Fibroblast of pulmonary artery (primary cell): ENCODE measurements around the gene CHRNA4.
"Not testable (repeated sequence)": the region's sequence is repeated elsewhere in the genome, so short reads cannot be mapped to it uniquely, and the experiment has no call there.

Experiments
- DNase-seq: peaks from one replicate; pipeline ENCODE4 v3.0.0-alpha.2; 2010; ENCODE audit warnings: low read depth
- H3K4me3 ChIP-seq: replicated peaks from 2 replicates; pipeline ENCODE4 v1.5.1; 2011; ENCODE audit warnings: low read depth, mild to moderate bottlenecking, control low read depth, low read length, moderate library complexity
- TF ChIP-seq, protein P1 (sequence below): IDR thresholded peaks from 2 replicates; pipeline ENCODE4 v1.5.1; 2011; ENCODE audit warnings: mild to moderate bottlenecking, control low read depth, low read length, inconsistent platforms; ENCODE audit errors: missing control alignments

CHRNA4 gene

DNA sequence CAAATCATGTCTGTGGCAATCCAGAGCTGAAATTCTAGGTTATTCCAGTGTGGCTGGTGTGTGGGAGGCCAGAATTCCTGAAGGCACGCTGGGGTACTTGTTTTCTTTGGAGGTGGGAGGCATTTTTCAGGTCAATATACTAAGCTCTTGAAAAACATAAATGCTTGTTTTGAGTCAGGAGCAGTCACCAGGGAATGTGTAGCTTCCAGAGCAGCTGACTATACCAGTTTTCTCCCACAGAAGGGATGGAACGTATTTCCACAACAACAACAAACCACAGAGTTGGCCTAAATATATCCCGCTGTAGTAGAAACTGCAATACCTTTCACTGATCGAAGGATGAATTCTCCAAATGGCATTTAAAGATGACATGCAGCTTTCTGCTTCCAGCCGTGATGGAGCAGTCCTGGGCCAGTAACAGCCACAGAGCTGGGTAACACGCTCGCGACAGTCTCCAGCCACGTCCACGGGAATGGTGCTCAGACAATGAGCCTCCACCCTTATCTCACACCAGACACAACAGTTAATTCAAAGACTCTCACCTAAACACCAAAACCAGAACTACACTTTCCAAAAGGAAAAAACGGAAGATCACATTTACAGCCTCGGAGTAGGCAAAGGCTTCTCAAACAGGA lies 23.2 kb downstream of the CHRNA4 start:
- TF ChIP-seq, protein P1, sequence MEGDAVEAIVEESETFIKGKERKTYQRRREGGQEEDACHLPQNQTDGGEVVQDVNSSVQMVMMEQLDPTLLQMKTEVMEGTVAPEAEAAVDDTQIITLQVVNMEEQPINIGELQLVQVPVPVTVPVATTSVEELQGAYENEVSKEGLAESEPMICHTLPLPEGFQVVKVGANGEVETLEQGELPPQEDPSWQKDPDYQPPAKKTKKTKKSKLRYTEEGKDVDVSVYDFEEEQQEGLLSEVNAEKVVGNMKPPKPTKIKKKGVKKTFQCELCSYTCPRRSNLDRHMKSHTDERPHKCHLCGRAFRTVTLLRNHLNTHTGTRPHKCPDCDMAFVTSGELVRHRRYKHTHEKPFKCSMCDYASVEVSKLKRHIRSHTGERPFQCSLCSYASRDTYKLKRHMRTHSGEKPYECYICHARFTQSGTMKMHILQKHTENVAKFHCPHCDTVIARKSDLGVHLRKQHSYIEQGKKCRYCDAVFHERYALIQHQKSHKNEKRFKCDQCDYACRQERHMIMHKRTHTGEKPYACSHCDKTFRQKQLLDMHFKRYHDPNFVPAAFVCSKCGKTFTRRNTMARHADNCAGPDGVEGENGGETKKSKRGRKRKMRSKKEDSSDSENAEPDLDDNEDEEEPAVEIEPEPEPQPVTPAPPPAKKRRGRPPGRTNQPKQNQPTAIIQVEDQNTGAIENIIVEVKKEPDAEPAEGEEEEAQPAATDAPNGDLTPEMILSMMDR, result no peak
- no peak overlapping the region for H3K4me3 ChIP-seq
- DNase-seq, result peak; percentile 14

DNA sequence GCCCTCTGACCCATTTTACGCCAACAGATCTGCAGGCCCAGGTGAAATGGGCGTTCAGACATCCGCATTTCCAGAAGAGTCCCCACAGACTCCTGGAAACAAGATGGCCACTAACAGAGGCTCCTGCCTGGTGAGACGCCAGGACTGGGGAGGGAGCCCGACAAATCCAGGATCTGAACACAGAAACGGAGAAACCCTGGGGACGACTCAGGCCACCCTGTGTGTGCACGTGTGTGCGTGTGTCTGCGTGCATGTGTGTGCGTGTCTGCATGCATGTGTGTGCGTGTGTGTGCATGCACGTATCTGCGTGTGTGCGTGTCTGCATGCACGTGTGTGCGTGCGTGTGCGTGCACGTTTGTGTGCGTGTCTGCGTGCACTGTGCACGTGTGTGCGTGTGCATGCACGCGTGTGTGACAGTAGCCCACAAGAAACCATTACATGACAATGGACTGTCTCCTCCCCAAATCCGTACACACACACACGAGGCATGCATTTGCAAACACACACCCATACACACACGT lies 24.9 kb downstream of the CHRNA4 start:
- TF ChIP-seq, protein P1, result no peak
- DNase-seq, result no peak
- no peak overlapping the region for H3K4me3 ChIP-seq

DNA sequence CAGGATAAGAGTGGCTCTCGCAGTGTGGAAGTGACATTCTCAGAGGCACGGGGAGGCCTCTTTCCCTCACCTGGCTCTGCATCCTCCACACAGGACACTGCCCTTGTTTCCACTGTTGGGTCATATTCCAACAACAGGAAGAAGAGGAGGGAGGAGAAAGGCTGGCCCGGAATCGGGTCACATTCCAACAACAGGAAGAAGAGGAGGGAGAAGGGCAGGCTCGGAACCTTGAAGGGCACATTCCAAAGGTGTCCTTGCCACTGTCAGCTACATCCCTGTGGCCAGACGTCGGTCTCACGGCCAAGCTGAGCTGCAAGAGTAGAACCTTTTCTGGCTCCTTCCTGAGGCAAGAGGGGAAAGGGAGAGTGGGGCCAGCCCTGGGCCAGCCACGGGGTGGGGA lies 25.4 kb downstream of the CHRNA4 start:
- TF ChIP-seq, protein P1, result no peak
- no peak overlapping the region for H3K4me3 ChIP-seq
- DNase-seq, result no peak

DNA sequence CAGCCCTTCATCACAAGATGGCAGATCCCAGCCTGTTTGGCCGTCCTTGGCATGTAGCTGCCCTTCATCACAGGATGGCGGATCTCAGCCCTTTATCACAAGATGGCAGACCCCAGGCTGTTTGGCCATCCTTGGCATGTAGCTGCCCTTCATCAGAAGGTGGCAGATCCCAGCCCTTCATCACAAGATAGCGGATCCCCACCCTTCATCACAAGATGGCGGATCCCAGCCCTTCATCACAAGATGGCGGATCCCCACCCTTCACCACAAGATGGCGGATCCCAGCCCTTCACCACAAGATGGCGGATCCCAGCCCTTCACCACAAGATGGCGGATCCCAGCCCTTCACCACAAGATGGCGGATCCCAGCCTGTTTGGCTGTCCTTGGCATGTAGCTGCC lies 26.1 kb downstream of the CHRNA4 start:
- not testable (repeated sequence) for H3K4me3 ChIP-seq, DNase-seq

DNA sequence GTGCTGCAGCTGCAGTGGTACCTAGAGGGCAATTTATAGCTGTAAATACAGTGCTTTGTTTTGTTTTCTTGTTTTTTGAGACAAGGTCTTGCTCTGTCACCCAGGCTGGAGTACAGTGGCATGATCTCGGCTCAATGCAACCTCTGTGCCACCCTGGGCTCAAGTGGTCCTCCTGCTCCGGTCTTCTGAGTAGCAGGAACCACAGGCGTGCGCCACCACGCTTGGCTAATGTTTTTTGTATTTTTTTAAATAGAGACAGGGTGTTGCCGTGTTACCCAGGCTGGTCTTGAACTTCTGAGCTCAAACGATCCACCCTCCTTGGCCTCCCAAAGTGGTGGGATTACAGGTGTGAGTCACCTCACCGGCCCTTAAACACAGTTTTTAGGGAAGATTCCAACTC lies 26.8 kb downstream of the CHRNA4 start:
- no peak for DNase-seq
- TF ChIP-seq, protein P1, result no peak
- no peak overlapping the region for H3K4me3 ChIP-seq

DNA sequence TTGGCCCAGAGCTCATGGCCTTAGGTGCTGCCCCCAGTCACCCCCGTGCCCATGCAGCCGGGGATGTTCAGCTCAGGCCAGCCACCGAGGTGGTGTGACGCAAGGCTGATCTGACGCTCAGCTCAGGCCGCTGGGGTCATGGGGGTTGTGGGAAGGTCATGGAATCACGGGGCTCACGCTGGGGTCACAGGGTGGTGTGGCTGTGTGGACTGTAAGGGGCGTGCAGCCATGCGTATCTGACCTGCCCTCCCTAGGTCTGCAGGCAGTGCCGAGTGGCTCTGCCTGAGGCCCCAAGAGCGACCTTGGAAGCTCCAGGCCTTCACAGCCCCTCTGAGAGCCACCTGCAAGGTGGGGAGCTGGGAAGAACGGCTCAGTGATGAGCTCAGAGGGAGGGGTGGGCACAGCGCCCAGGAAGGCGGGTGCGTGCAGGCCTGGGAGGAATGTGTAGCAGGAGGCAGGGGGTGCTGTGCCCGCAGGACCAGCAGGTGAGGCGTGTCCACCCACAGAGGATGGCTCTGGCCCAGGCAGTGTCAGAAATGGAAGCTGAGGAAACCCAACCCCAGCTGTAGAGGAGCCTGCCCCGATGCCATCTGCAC lies 27.8 kb downstream of the CHRNA4 start:
- DNase-seq, result no peak
- no peak overlapping the region for H3K4me3 ChIP-seq
- TF ChIP-seq, protein P1, result no peak

DNA sequence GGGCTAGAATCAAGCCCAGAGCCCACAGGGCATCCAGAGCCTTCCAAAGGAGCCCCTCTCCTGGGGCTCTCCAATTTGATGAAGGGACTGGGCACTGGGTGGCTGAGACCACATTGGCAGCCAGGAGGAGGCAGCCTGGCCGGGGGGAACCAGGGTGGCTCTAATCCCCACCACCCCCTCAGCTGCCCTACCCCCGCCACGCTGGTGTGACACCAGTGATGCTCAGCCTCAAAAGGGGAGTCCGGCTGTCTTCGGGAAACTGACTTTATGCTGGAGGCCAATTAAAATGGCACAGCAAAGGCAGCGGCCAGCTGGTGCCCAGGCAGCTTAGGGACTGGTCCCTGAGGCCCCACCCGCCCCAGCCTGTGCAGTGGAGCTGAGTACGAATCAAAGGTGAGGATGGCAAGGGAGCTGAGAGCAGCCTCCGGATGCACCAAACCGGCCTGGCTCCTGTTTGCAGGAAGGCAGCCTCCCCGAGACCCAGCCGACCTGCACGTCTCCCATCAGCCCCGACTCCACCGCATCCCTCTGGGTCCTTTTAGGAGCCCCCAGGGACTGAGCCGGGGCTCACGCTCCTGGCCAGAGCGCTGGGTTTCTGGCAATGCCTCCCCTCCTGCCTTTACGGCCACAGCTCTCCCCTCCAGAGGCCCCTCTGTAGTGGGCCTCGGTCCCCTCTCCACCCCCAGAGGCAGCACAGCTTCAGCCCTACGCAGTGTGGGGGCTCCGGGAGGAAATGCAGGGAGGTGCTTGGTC lies 28.5 kb downstream of the CHRNA4 start:
- no peak for DNase-seq
- TF ChIP-seq, protein P1, result no peak
- no peak overlapping the region for H3K4me3 ChIP-seq
